Right hindlimb (tissue), 1 donor: Measurements from ENCODE around the gene RRAGC.
"Not testable (repeated sequence)": the region's sequence is repeated elsewhere in the genome, so short reads cannot be mapped to it uniquely, and the experiment has no call there.

Experiments used
- DNase-seq: peaks from one replicate; pipeline ENCODE4 v3.0.0-alpha.2; 2018

Gene RRAGC

DNA sequence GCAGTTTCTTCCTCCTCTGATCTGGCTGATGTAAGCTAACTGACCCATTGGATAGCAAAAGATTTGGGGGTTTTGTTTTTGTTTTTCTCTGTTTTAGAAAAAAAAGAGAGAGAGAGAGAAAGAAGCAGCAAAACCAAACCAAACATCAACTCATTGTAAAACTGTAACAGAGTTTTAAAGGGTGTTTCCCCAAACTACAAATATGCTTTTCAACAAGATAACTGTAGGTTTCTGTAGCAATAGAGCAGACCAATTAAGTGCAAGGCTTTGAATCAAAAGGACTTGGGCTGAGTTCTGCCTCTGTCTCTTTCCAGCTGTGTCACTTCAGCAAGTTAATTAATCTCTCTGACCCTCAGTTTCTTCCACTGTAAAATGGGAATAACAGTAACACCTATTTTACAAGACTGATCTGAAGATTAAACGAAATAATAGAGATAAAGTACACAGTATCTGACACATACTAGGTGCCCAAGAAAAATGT is 44.5 kb downstream of the RRAGC start:
- DNase-seq = no peak

DNA sequence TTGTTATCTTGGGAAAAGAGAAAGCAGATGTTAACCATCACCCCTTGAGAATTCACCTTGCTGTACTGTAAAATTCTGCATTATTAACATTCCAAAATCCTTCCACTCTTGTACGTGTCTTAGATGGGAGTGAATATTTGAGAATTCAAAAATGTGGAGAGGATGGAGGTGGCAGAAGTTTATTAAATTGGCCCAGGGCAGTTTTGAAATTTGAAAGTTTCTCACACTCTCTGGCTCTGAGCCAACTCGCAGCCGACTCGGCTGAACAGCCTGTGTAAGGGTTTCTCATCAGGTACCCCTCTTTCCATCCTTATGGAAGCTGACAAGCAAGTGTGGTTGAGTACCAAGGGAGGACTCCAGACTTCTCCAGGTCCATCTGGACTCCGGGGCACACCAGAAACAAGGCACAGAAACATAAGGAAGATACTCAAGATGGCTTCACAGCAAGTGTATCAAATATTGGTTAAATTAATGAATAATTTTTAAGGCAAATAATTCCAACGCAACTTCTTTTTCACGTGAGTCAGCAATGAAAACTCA is 45.1 kb downstream of the RRAGC start:
- DNase-seq = no peak

DNA sequence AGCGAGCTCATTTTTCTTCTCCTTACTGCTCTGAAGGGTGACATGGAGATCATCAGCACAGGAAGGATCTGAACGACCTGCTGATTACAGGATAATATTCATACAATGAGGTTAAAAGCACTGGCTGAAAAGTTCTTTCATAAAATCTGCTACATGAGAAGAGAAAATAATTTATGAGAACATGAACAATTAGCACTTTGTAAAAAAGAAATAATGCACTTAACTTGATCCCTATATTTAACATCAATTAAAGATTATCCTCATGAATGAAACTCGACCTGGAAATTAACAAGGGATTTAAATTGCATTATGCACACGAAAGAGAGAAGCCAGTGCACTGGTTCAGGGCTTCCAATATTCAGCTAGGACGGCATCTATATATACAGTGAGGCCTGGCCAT is 46.6 kb downstream of the RRAGC start:
- no peak for DNase-seq

DNA sequence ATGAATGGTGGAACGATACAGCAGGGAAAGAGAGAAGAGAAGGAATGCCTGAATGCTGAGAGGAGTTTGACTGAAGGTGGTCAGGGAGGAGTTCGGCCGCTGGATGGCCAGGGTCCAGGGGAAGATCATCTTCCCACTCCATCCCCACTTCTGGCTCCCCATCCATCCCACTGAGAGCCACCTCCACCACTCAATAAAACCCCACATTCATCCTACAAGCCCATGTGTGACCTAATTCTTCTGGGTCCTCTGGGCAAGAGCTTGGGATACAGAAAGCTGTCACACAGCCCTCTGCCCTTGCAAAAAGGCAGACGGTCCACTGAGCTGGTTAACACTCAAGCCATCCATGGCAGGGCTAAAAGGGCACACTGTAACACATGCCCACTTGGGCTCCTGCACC is 48.1 kb downstream of the RRAGC start:
- DNase-seq = not testable (repeated sequence)

DNA sequence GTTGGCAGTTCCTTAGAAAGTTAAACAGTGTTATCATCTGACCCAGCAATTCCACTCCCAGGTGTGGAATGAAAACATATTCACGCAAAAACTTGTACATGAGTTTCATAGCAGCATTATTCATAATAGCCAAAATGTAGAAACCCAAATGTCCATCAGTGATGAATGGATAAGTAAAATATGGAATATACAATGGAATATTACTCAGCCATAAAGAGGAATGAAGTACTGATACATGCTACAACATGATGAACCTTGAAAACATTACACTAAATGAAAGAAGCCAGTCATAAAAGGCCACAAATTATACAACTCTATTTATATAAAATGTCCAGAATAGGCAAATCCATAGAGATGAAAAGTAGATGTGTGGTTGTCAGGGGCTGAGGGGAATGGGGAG is 53.5 kb downstream of the RRAGC start:
- no peak for DNase-seq

DNA sequence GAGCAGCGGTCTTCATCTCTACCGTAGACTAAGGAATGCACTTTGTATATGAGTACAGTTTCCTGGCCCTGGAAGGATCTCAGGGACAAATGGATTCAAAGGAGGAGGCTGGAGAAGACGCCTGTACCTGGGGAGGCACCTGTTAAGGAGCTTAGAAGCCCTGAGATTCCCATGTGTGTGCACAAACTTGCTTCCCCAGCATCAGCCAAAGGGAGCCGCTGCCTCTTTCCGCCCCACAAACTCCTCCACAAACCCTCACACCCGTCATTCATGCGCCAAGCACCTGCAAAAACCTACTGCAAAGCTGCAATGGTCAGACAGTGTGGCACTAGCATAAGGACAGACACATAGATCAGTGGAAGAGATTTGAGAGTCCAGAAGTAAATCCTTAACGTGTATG is 54.5 kb downstream of the RRAGC start:
- DNase-seq = no peak

DNA sequence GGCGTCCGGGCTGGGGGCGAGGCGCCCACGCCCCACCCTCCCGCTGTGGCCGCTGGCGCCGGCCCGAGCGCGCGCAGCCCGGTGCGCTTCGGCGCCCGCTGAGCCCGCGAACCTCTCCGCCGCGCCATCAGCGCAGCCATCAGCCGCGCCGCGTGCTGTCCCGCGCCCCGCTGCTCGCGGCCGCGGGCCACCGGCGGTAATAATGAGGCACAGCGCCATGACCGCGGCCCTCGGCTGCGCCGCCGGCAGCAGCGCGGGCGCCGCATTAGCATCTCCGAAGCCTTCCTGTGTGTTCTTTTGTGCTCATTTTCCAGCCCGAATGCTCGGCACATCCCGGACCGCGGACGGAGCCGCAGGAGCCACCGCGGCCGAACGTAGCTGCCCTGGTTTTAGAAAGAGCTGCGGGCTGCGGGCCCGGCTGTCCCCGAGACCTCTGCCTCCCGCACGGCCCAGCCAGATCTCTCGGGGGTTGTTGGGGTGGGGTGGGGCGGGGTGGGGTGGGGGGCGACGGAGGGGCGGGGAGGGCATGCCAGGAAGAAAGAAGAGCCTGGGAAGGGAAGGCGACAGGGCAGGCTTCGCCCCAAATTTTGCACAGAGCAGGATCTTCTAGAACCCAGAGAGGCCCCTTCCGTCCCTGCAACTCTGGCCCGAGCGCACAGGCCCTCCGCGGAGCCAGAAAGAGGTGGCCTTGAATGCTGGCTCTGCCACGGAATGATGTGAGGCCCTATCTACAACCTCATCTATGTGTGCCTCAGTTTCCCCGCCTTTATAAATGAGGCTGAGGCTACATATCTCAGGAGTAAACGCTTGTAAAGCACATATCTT is 55.3 kb downstream of the RRAGC start:
- DNase-seq = no peak

DNA sequence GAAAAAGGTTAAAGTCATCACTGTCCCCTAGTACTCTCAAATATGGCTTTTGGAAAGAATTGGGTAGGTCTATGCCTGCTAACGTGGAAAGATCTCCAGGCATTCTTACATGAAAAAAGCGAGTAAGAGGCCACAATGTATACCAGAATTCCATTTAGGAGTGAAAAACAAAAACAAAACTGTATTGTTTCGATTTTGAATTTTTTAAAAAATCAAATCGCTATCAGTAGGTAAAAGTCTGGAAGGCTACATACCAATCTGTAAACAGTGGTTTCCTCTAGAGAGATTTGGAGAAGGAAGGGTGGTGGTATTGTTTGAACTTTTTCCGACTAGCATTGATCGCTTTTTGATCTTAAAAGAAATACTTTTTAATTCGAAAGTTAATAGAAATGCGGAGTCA is 55.9 kb downstream of the RRAGC start:
- DNase-seq = no peak

DNA sequence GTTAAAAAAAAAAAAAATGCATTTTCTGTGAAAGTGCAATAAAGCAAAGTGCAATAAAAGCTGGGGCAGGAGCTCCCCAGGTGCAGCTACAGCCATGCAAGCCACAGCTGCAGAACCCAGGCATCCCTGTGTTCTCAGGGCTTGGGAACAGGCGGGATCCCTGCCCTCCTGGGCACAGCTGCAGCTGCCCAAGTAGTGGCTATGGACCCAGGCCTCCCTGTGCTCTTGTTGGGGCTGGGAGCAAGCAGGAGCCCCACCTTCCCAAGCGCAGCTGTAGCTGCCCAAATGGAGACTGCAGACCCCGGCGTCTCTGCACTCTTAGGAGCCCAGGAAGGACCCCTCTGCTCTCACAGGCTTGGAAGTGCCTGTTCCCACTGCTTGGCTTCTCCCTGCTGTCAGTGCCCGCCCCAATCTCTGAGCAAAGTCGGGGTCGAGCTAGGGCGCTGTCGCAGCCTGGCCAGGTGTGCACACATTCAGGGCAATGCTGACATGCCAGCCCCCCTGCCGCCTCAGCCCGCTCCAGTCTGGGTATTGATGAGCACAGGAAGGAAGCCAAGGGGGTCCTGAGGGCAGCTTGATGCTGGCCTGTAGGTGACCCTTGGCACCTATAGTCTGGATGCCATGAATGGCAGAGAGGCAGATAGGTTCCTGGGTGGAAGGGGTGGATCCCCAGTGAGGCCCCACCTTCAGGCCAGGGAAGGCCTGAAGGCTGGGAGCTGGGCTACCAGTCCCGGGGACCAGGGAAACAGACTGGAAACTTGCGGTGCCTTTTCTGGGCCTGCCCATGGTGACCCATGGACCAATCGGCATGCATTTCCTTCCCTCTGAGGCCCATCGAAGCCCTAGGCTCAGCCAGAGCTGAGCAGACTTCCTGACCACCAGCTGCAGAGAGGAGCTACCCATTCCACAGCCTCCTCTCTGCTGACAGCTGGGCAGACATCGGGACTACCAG is 58.6 kb downstream of the RRAGC start:
- DNase-seq = no peak

DNA sequence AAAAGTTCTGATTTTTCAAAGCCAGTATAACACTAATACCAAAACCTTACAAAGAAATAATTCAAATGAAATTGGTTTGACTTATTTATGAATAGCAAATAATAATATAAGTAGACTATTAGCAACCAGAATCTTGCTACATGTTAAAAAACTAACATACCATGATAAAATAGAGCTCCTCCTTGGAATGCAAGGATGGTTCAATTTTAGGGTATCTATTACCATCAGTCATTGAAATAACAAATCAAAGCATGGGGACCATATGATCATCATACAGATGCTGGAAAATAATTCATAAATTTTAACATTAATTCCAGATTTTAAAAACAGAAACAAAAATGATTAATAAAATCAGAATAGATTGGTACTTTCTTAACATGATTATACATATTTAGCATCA is 66.3 kb downstream of the RRAGC start:
- DNase-seq = no peak

DNA sequence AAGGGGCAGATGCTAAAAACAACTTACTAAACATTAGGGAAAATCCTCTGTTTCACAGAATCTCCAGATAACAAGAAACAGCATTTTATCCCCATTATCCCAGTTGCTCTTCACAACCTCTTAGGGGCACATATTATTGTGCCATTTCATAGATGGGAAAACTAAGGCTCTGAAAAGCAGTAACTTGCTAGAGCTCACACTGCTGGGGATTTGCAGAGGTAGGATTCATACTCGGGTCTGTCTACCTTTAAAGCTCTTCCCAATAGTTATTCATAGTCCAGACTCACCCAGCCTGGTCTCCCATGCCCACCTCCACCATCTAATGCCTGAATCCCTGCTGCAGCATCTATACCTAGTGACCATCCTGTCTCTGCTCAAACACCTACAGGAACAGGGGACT is 67.7 kb downstream of the RRAGC start:
- no peak for DNase-seq

DNA sequence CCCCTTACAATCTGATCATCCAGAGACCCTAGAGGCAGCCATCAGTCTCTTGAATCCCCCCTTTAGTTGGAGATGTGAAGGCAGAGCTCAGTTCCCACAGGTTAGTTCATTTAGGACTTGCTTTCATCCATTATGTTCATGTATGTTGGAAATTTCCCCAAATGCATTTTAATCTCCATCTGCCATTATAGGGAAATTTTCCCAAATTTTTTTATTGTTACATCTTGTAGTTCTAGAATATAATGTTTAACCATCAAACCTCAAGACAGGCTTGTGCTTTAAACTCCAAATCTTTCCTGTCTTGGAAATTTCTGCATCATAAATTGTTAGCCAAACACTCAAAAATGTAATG is 68.4 kb downstream of the RRAGC start:
- no peak for DNase-seq

DNA sequence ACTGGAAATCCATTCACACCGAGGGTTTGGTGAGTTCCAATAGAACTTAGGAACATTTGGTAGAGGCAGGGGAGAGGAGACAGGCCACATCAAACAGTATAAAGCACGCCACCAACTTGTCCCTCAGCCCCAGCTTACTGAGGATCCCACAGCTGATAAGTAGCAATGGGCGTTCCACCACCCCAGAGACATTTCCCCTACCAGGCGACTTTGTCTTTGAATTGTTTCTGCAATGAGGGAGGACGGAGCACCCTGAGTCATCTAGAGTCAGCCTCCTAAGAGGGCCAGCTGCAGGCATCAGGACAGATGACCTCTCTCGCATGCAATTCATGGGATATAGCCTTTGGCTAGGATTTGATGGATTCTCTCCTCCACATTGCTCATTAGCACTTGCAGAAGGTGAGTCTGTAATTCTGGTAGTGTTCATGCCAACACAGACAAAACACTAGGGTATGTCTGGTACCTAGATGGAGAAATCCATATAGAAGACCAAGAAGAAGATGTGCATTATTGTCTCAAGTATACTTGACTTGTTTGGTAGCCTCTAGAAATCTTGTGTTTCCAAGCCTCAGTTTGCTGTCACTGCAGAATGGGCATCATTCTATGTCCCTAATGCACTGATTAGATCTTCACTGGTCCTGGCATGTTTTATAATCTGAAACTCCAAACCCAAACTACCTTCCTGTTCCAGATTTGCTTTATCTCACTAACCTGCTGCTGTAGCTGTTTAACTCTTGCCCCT is 69.0 kb downstream of the RRAGC start:
- DNase-seq = no peak

DNA sequence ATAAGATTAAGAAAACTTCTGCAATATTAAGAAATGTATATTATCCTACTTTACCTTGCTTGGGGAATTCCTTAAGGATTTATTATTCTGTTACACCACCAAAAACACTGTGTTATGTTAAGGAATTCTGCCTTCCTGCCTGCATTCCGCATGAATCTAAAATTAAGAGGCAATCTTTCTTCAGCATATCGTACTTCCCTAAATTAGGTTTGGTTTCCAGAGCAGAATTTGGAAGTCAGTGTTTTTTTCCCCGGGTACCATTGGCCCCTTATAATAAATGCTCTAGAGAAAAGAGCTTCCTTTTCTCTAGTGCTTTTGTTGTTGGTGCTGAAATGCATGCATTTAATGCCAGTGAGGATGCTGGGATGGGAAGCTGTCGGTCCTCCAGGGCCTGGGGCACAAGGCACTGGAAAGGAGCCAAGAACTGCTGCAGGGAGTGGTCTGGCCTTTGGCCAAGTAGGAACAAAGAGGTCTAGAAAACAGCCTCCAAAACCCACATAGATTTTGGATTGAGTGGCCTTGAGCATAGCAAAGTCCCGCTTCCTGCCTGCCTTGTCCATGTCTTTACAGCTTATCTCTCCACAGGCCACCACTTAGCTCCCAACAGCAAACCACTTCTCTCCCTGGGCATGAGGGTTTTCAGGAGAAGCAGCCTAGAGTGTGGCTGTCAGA is 69.9 kb downstream of the RRAGC start:
- no peak for DNase-seq

DNA sequence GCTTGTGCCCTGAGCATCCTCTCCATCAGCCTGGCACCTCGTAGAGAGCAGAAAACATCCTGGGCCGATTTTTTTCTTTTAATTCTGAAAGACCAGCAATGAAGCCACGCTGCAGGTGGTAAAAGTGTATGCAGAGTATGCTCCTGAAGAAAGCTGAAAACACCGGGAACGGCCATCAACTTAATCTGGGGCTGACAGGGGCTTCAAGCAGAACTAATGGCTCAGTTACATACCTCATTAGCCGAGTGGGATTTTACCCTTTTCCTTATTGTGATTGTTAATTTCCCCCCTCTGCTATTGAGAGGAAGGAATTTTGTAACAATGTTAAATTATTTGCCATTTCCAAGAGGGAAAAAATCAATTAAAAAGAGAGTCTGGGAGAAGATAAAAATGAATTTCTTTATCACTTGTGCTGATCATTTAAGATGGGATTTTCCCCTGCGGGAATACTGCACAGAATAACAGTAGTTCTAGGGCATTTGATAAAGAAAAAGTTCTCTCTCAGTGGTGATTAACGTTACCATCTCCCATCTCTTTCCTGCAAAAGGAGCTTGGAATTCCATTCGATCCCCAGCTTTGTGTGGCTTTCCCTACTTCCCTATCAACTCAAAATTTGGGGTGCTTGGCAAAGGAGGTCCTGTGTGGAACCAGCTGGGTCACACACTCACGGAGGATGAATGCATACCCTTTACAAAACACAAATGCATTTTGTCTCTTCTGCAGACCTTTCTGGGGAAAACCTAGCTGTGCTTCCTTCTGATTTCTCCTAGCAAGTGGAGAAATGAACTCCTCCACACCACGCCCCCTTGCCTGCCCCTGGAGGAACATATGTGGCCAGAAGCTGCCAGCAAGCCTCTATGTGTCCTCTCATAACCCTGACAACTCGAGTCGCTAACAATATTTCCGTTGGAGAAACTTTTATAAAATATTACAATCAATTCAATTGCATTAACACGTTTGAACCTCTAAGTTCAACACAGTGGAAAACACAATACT is 70.9 kb downstream of the RRAGC start:
- no peak for DNase-seq
